Measurements from ENCODE around the gene SLC7A7. TPM values are rescaled to one million over a fixed set of nuclear protein-coding genes. Genes with fewer than 3 reads are reported as not detected.

SLC7A7 gene
- total and polyA plus RNA-seq, 2 of the 13 experiments (the other 11 are each of a cell fraction or from before 2014, with no cell fraction given): 0.13 to 0.63 TPM

- TF ChIP-seq ZBTB25 (CRISPR knock-in tag; IDR thresholded peaks at IDR 0.05) (no peak), ZNF749 (CRISPR knock-in tag; IDR thresholded peaks at IDR 0.05; ENCODE audit: borderline replicate concordance) (no peak), ZBTB38 (CRISPR knock-in tag; IDR thresholded peaks at IDR 0.05) (no peak), ZSCAN29 (CRISPR knock-in tag; conservative IDR thresholded peaks at IDR 0.05) (no peak), ESRRA (CRISPR knock-in tag; IDR thresholded peaks at IDR 0.05; ENCODE audit: low read depth) (0 out of 2 replicates have a peak, but pooled peaks have one; percentile 41), MEF2D (CRISPR knock-in tag; IDR thresholded peaks at IDR 0.05) (no peak), SALL1 (CRISPR knock-in tag; IDR thresholded peaks at IDR 0.05) (peak; percentile 74; the same call in 1 of the 2 replicates), NFYB (CRISPR knock-in tag; IDR thresholded peaks at IDR 0.05) (no peak), HNF4A (CRISPR knock-in tag; IDR thresholded peaks at IDR 0.05) (peak; percentile 40; the same call in 1 of the 2 replicates), ZFP37 (CRISPR knock-in tag; IDR thresholded peaks at IDR 0.05; ENCODE audit: borderline replicate concordance) (no peak), ZNF142 (CRISPR knock-in tag; IDR thresholded peaks at IDR 0.05) (no peak), FUBP1 (CRISPR knock-in tag; IDR thresholded peaks at IDR 0.05; ENCODE audit: borderline replicate concordance) (0 out of 2 replicates have a peak, but pooled peaks have one; percentile 31)
Observed at GRCh38 chr14:22808388-22809209, 6.6 kb downstream of the SLC7A7 start (continued).

Data from HepG2 (cell line).